Glomerular visceral epithelial cell (primary cell): Measurements from ENCODE around the gene TMC8.
"Not testable (repeated sequence)": the region's sequence is repeated elsewhere in the genome, so short reads cannot be mapped to it uniquely, and the experiment has no call there.

Source experiments
- DNase-seq: peaks from one replicate; pipeline ENCODE4 v3.0.0-alpha.2; 2016; ENCODE audit errors: extremely low spot score

The TMC8 gene

GRCh38 chr17:78130437-78131101 lies at the start of gene TMC8:
TSS of gene TMC8 (plus strand) at chr17:78130771. CDS start at chr17:78131589, 818 bp downstream.
- no peak for DNase-seq

DNA sequence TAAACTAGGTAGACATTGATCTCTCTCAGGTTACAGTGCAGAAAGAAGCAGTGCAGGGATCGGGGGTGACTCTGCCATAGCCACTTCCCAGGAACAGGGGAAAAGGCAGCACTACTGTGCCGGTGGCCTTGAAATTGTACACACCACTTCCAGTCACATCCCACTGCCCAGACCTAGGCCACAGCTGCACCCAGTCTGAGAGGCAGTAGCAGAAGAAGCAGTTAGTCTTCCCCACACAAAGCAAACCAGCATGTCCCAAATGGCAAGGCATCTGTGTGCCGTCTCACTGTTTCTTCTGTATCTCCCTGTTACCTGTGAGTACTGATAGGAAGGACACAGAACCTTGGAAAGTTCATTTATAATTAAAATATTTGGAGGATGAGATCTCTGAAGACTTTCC lies 49.0 kb upstream of the TMC8 start:
- DNase-seq, result no peak

GRCh38 chr17:78082355-78082872 lies 48.2 kb upstream of the TMC8 start:
- DNase-seq, result not testable (repeated sequence)

DNA sequence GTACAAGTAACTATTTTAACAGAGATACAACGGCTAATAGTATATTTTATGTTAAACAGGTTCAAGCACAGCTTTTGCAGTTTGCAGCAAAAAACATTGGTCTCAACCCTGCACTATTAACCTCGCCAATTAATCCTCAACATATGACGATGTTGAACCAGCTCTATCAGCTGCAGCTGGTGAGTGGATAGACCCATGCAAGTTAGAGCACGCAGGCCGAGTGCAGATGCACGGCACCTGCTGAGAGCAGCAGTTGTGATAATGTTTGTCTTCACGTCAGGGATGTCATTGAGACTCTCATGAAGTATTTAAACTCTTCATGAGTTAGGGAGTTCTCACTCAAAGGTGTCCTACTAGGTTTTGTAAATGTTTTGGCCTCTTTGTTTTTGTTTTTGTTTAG lies 47.6 kb upstream of the TMC8 start:
- DNase-seq, result no peak

DNA sequence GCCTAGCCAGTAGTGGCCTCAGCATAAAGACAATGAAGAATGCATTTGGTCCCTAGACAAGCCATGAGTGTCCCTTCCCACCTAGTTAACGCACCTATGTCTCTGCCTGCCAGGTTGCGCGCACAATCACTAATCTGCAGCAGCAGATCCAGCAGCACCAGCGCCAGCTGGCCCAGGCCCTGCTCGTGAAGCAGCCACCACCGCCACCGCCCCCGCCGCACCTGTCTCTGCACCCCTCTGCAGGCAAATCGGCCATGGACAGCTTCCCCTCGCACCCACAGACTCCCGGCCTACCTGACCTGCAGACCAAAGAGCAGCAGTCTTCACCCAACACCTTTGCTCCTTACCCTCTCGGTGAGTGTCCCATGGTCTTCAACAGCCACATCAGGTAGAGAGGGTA lies 43.8 kb upstream of the TMC8 start:
- no peak for DNase-seq

- DNase-seq, result no peak
Measured at GRCh38 chr17:78088529-78088928, 42.0 kb upstream of the TMC8 start.

- DNase-seq, result no peak
Measured at GRCh38 chr17:78089576-78090281, 40.8 kb upstream of the TMC8 start.

DNA sequence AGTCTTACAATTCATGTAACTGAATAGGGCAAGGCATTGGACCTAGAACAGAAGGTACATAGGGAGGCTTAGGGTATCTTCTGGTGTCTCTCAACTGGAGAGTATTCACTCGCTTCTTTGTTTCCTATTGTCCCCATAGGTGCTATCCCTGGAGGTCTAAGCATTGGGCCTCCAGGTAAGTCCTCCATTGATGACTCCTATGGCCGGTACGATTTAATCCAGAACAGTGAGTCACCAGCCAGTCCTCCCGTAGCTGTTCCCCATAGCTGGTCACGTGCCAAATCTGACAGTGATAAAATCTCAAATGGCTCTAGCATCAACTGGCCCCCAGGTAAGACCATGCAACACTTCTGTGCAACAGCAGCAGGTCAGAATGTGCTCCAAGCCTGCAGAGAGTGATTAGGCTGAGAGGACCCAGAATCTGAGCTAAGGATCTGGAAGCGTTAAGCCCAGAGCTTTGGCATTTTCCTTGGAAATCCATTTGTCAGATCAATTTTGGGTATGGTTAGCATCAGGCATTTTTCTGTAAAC lies 37.7 kb upstream of the TMC8 start:
- DNase-seq, result no peak

DNA sequence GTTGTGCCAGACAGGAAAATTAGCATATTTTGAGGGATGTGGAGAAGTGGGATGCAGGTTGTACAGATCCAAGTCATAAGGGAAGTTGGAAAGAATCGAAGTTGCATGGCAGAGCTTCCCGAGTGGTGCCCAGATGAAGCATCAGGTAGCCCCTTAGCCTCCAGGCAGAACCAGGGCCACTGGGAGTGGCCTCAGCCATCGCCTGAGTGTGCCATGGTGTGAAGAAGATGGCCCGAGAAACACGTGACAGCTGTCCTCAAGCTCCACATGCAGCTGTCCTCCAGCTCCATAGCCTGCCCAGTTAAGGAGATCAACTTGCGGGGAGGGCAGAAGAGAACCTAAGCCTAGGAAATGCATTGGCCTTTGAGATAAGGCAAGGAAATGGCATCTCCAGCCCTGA lies 35.5 kb upstream of the TMC8 start:
- DNase-seq, result no peak

- no peak for DNase-seq
Measured at GRCh38 chr17:78096093-78096492, 34.5 kb upstream of the TMC8 start.

DNA sequence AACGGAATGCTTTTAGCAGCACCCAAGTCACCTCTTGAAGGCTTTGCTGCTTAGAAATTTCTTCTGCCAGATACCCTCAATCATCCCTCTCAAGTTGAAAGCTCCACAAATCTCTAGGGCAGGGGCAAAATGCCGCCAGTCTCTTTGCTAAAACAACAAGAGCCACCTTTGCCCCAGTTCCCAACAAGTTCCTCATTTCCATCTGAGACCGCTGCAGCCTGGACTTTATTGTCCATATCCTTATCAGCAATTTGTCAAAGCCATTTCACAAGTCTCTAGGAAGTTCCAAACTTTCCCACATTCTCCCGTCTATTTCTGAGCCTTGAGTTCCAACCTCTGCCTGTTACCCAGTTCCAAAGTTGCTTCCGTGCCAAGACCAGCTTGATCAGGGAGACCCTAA lies 29.5 kb upstream of the TMC8 start:
- no peak for DNase-seq

- no peak for DNase-seq
Measured at GRCh38 chr17:78101542-78101941, 29.0 kb upstream of the TMC8 start.

DNA sequence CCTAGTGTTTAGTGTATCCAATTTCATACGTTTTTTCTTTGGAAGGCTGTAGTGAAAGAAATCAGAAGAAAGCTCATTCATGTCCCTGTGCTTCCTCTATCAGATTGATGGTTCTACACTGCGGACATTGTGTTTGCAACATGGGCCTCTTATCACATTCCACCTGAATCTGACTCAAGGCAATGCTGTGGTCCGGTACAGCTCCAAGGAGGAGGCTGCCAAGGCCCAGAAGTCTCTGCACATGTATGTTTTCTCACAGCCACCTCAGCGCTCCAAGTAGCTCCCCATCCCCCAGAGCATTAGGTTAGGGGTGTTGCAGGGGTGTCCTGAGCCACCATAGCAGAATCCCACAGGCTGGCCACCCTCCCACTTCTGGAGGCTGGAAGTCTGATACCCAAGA lies 27.3 kb upstream of the TMC8 start:
- DNase-seq, result no peak

GRCh38 chr17:78104540-78104941 lies 26.0 kb upstream of the TMC8 start:
- no peak for DNase-seq

DNA sequence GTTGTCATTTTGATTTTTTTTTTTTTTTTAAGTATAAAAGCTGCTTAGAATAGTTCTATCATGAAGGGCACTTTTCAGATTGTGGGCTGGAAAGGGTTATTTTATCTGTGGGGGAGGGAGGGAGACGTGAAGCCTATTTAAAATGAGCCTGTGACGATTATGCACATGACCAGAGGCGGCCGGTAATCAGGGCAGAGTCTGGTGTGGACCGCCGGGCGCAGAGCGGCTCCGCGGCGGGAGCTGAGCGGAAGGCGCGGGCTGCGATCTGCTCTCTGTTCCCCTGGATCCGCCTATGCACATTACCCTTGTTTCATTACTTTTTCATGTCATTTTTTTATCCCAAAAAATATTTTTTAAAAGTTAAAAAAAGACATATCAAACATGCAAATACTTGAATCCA lies 25.5 kb upstream of the TMC8 start:
- DNase-seq, result no peak

GRCh38 chr17:78105551-78105950 lies 25.0 kb upstream of the TMC8 start:
- no peak for DNase-seq

DNA sequence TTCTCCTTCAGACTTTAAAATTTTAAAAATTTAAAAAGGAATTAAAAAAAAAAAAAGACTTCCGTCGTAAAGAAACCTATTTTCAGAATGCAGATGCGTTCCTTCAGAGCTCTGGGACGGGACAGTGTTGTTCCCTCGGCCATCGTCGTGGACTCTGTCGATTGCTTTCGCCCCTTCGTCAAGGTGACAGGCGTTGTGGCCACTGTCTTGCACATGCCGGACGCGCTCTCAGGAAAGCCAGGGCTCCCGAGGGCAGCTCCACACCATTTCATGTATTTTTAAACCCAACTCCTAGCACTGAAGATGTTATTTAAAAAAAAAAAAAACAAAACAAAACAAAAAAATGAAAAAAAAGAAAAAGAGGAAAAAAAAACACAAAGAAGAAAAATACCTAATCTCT lies 24.4 kb upstream of the TMC8 start:
- DNase-seq, result no peak

- DNase-seq, result no peak
Measured at GRCh38 chr17:78107457-78107856, 23.1 kb upstream of the TMC8 start.

DNA sequence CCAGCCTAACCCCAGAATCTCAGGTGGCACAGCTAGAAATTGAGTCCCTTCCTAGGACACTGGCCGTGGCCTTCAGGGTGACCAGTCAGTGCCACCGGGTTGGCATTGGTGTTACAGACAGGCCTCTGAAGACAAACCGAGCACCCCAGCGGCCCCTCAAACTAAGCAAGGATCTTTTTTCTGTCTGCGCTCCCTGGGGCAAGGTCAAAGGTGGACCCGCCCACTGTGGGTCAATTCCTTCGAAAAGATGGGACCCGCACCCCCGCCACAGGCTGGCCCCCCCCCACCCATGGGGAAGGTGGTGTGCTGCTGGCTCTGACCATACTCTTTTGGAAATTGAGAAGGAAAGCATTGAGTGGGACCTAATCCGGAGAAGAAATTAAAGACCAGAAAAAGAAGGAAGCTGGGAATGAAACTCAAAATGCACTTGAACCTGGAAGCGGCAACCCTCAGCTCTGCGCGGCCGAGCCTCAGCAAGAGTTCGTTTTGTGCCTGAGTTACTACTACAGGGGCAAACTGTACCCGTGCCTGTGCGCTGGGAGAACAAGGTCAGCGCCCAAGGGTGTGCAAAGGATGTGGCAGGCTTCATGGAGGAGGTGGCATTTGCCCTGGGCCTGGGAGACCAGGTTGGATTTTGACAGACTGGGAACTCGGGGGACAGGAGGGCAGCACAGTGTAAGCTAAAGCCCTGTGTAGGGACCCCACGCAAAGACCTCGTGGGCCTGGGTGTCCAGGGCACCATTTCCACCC lies 22.4 kb upstream of the TMC8 start:
- DNase-seq, result no peak

- peak; percentile 26 for DNase-seq
Measured at GRCh38 chr17:78108726-78109488, 21.7 kb upstream of the TMC8 start.

GRCh38 chr17:78109489-78109761 lies 21.1 kb upstream of the TMC8 start:
- DNase-seq, result no peak
